Measurements from ENCODE around the gene HINFP.

The HINFP gene

DNA sequence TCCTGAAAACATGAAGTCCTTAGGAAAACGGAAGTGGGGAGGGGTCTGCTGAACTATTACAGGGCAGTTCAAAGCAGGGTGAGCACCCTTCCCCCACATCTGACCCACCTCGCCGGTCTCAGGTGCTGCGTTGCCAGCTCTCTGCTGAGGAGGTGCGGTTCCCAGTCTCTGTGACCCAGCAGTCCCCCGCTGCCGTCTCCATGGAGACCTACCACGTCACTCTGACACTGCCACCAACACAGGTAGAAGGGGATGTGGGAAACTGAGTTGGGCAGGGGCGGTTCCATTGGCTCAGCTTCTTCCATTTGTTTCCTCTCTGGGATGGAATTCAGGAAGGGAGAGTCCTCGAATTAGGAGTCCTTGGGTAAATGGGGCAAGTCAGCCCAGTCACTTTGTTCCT, 10.9 kb upstream of the HINFP start:
- Histone ChIP-seq H3K27ac (ENCODE audit: low read length) (no peak overlapping the region), H3K36me3 (ENCODE audit: control insufficient read depth in 2 of 2, insufficient read depth in 2 of 2, low read length in 2 of 2) (peaks cover 20 to 36% of the 10 kb centered on the region in 2 donors), H3K4me3 (ENCODE audit: low read length in 2 of 2) (no peak overlapping the region), H3K4me1 (ENCODE audit: control insufficient read depth, insufficient read depth, low read length) (peaks cover 29% of the 10 kb centered on the region), H3K9me3 (ENCODE audit: control insufficient read depth in 2 of 2, low read length in 2 of 2) (no peaks in the 10 kb centered on the region), H3K9ac (ENCODE audit: low read length in 2 of 2) (no peak overlapping the region), H3K27me3 (ENCODE audit: control insufficient read depth in 1 of 2, insufficient read depth in 2 of 2, low read length in 2 of 2) (no peaks in the 10 kb centered on the region)

DNA sequence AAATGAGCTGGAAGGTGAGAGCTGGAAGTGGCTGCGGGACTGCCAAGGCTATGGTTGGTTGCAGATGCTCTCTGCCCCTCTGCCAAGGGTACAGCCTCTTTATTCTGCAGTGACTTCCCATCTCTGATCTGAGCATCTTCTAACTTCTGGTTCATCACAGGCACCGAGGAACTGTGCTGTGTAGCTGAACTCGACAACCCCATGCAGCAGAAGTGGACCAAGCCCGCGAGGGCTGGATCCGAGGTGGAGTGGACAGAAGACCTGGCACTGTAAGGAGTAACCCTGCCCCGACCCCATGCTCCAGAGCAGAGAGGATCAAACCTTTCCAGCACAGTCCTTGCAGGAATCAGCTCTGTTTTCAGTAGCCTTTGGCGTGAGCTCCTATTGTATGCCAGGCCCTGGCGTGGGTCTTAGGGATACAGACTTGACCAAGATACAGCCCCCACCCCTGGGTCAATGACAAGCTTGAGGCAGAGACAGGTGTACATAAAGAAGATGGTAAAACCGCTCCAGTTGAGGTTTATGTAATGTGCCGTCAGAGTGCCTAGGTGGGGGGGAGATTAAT, 9.9 kb upstream of the HINFP start:
- peaks cover 25% of the 10 kb centered on the region for H3K4me1 ChIP-seq (ENCODE audit: control insufficient read depth, insufficient read depth, low read length)
- peaks cover 20 to 39% of the 10 kb centered on the region in 2 donors for H3K36me3 ChIP-seq (ENCODE audit: control insufficient read depth in 2 of 2, insufficient read depth in 2 of 2, low read length in 2 of 2)
- H3K27me3 ChIP-seq (ENCODE audit: control insufficient read depth in 1 of 2, insufficient read depth in 2 of 2, low read length in 2 of 2), result no peaks in the 10 kb centered on the region
- no peak overlapping the region for H3K27ac ChIP-seq (ENCODE audit: low read length)
- no peak overlapping the region for H3K9ac ChIP-seq (ENCODE audit: low read length in 2 of 2)
- no peak overlapping the region for H3K4me3 ChIP-seq (ENCODE audit: low read length in 2 of 2)
- no peaks in the 10 kb centered on the region for H3K9me3 ChIP-seq (ENCODE audit: control insufficient read depth in 2 of 2, low read length in 2 of 2)

DNA sequence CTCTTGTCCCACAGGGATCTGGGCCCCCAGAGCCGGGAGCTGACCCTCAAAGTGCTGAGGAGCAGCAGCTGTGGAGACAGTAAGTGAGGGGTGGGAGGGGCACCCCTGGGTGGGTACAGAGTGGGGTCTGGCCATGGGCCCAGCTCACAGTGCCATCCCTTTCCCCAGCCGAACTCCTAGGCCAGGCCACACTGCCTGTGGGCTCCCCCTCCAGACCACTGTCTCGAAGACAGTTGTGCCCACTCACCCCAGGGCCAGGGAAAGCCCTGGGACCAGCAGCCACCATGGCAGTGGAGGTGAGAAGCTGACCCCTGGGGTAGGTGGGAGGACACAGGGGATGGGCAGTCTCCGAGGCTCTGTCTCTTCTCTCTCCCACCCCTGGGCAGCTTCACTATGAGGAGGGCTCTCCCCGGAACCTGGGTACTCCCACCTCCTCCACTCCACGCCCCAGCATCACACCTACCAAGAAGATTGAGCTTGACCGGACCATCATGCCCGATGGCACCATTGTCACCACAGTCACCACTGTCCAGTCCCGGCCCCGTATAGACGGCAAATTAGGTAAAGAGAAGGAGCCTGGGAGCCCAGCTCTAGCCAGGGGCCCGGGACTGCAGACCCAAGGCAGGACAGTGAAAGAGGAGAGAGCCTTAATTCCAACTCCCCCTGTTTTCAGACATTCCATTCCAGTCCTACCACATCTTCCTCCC, 8.9 kb upstream of the HINFP start:
- Histone ChIP-seq H3K9ac (ENCODE audit: low read length in 2 of 2) (no peak overlapping the region), H3K9me3 (ENCODE audit: control insufficient read depth in 2 of 2, low read length in 2 of 2) (no peaks in the 10 kb centered on the region), H3K4me3 (ENCODE audit: low read length in 2 of 2) (no peak overlapping the region), H3K27ac (ENCODE audit: low read length) (no peak overlapping the region), H3K4me1 (ENCODE audit: control insufficient read depth, insufficient read depth, low read length) (peaks cover 20% of the 10 kb centered on the region), H3K27me3 (ENCODE audit: control insufficient read depth in 1 of 2, insufficient read depth in 2 of 2, low read length in 2 of 2) (no peaks in the 10 kb centered on the region), H3K36me3 (ENCODE audit: control insufficient read depth in 2 of 2, insufficient read depth in 2 of 2, low read length in 2 of 2) (peaks cover 20 to 39% of the 10 kb centered on the region in 2 donors)

DNA sequence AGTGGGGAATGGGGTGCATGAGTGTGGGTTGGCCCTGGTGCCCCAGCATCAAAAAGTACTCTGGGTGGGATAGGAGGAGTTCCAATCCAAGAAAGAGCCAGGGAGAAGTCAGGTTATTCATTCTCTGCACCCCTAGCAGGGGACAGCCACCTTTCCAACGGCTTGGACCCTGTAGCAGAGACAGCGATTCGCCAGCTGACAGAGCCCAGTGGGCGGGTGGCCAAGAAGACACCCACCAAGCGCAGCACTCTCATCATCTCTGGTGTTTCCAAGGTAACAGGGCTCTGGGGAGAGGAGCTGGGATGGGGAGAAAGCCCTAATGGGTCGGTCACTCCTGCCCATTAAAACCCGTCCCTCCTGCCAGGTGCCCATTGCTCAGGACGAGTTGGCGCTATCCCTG, 7.7 kb upstream of the HINFP start:
- H3K27me3 ChIP-seq (ENCODE audit: control insufficient read depth in 1 of 2, insufficient read depth in 2 of 2, low read length in 2 of 2), result no peaks in the 10 kb centered on the region
- H3K4me1 ChIP-seq (ENCODE audit: control insufficient read depth, insufficient read depth, low read length), result peaks cover 12% of the 10 kb centered on the region
- H3K9me3 ChIP-seq (ENCODE audit: control insufficient read depth in 2 of 2, low read length in 2 of 2), result no peaks in the 10 kb centered on the region
- H3K27ac ChIP-seq (ENCODE audit: low read length), result no peak overlapping the region
- peaks cover 20 to 39% of the 10 kb centered on the region in 2 donors for H3K36me3 ChIP-seq (ENCODE audit: control insufficient read depth in 2 of 2, insufficient read depth in 2 of 2, low read length in 2 of 2)
- H3K4me3 ChIP-seq (ENCODE audit: low read length in 2 of 2), result no peak overlapping the region
- no peak overlapping the region for H3K9ac ChIP-seq (ENCODE audit: low read length in 2 of 2)

DNA sequence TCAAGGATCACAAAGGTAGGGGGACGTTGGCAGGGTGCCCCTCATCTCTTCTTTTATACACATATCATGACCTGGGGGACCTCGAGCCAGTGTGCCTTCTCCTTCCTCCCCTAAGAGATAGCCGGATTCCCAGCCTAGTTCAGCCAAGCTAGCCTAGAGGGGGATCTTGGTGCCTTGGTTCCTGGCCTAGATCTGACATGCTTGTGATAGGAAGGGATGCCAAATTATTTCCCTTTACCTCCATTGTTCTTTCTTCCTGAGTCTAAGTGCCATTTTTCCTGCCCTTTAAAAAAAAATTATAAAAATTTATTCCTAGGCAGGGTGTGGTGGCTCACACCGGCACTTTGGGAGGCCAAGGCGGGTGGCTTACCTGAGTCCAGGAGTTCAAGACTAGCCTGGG, 7.0 kb upstream of the HINFP start:
- peaks cover 20 to 39% of the 10 kb centered on the region in 2 donors for H3K36me3 ChIP-seq (ENCODE audit: control insufficient read depth in 2 of 2, insufficient read depth in 2 of 2, low read length in 2 of 2)
- H3K27me3 ChIP-seq (ENCODE audit: control insufficient read depth in 1 of 2, insufficient read depth in 2 of 2, low read length in 2 of 2), result no peaks in the 10 kb centered on the region
- no peak overlapping the region for H3K9ac ChIP-seq (ENCODE audit: low read length in 2 of 2)
- H3K4me1 ChIP-seq (ENCODE audit: control insufficient read depth, insufficient read depth, low read length), result peaks cover 5% of the 10 kb centered on the region
- H3K4me3 ChIP-seq (ENCODE audit: low read length in 2 of 2), result no peak overlapping the region
- no peaks in the 10 kb centered on the region for H3K9me3 ChIP-seq (ENCODE audit: control insufficient read depth in 2 of 2, low read length in 2 of 2)
- H3K27ac ChIP-seq (ENCODE audit: low read length), result no peak overlapping the region

DNA sequence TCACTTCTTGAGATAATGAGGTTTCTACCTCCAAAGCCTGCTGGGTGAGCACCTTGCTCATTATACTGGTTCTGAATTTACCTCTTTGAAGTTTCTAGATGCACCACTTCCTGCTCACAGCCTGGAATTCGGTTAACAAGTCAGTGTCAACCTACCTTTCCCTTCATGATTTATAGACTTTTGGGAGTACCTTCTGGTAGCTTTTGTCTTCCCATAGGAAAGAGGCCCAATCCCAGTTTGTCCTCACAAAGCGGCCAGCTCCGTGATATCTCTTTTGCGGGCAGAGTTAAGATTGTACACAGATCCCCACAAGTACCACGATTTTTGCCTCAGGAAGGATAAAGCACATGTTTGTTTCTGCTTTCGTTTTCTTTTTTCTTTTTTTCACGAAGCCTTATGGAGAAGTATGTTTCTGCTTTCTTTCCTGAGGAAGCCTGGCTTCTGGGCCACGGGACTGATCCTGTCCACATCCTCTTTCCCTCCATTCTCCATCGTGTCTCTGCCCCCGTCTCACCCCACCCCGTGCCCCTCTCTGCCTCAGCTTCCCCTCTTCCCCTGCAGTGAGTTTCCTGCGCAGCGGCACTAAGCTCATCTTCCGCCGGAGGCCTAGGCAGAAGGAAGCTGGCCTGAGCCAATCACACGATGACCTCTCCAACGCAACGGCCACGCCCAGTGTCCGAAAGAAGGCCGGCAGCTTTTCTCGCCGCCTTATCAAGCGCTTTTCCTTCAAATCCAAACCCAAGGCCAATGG, 5.7 kb upstream of the HINFP start:
- Histone ChIP-seq H3K4me1 (ENCODE audit: control insufficient read depth, insufficient read depth, low read length) (peaks cover 2% of the 10 kb centered on the region), H3K27ac (ENCODE audit: low read length) (no peak overlapping the region), H3K27me3 (ENCODE audit: control insufficient read depth in 1 of 2, insufficient read depth in 2 of 2, low read length in 2 of 2) (no peaks in the 10 kb centered on the region), H3K9me3 (ENCODE audit: control insufficient read depth in 2 of 2, low read length in 2 of 2) (no peaks in the 10 kb centered on the region), H3K4me3 (ENCODE audit: low read length in 2 of 2) (no peak overlapping the region), H3K36me3 (ENCODE audit: control insufficient read depth in 2 of 2, insufficient read depth in 2 of 2, low read length in 2 of 2) (peaks cover 20 to 35% of the 10 kb centered on the region in 2 donors), H3K9ac (ENCODE audit: low read length in 2 of 2) (no peak overlapping the region)

DNA sequence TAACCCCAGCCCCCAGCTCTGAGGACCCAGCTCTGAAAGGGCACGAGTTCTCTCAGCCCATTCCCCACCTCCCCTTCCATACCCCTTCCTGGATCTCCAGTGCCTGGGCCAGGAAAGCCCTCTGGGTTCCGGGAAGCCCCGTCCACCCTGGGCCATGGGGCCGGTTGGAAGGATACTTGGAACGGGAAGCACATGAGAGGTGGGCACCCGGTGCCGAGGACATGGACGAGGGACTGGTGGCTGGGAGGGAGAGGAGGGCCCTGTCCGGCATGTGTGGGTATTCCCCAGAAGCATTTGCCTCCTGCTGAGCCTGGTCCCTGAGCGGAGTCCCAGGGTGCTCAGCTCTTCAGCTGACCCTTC, 5.2 kb upstream of the HINFP start:
- Histone ChIP-seq H3K9me3 (ENCODE audit: control insufficient read depth in 2 of 2, low read length in 2 of 2) (no peaks in the 10 kb centered on the region), H3K4me3 (ENCODE audit: low read length in 2 of 2) (no peak overlapping the region), H3K4me1 (ENCODE audit: control insufficient read depth, insufficient read depth, low read length) (peaks cover 4% of the 10 kb centered on the region), H3K27me3 (ENCODE audit: control insufficient read depth in 1 of 2, insufficient read depth in 2 of 2, low read length in 2 of 2) (no peaks in the 10 kb centered on the region), H3K9ac (ENCODE audit: low read length in 2 of 2) (no peak overlapping the region), H3K27ac (ENCODE audit: low read length) (no peak overlapping the region), H3K36me3 (ENCODE audit: control insufficient read depth in 2 of 2, insufficient read depth in 2 of 2, low read length in 2 of 2) (peaks cover 17 to 30% of the 10 kb centered on the region in 2 donors)

DNA sequence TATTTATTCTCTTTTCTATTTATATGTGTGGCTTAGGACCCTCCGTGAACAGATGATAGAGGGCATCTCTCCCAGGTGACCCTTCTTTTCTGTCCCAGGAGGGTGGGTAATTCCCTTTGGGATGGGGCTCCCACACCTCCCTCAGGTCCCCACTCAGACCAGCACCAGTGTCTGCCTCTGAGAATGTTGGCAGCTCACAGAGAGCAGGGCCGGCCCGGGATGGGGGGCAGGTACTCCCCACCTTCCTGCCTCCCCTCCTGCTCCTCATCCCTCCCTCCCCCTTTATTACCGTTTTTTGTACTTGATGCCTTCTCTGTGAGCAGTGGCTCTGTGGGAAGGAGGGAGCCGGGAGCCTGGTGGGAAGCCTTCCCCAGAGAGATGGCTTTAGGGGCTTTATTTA, 4.8 kb upstream of the HINFP start:
- Histone ChIP-seq H3K4me1 (ENCODE audit: control insufficient read depth, insufficient read depth, low read length) (peaks cover 4% of the 10 kb centered on the region), H3K9ac (ENCODE audit: low read length in 2 of 2) (no peak overlapping the region), H3K36me3 (ENCODE audit: control insufficient read depth in 2 of 2, insufficient read depth in 2 of 2, low read length in 2 of 2) (peaks cover 15 to 26% of the 10 kb centered on the region in 2 donors), H3K9me3 (ENCODE audit: control insufficient read depth in 2 of 2, low read length in 2 of 2) (no peaks in the 10 kb centered on the region), H3K27ac (ENCODE audit: low read length) (no peak overlapping the region), H3K4me3 (ENCODE audit: low read length in 2 of 2) (no peak overlapping the region), H3K27me3 (ENCODE audit: control insufficient read depth in 1 of 2, insufficient read depth in 2 of 2, low read length in 2 of 2) (no peaks in the 10 kb centered on the region)

DNA sequence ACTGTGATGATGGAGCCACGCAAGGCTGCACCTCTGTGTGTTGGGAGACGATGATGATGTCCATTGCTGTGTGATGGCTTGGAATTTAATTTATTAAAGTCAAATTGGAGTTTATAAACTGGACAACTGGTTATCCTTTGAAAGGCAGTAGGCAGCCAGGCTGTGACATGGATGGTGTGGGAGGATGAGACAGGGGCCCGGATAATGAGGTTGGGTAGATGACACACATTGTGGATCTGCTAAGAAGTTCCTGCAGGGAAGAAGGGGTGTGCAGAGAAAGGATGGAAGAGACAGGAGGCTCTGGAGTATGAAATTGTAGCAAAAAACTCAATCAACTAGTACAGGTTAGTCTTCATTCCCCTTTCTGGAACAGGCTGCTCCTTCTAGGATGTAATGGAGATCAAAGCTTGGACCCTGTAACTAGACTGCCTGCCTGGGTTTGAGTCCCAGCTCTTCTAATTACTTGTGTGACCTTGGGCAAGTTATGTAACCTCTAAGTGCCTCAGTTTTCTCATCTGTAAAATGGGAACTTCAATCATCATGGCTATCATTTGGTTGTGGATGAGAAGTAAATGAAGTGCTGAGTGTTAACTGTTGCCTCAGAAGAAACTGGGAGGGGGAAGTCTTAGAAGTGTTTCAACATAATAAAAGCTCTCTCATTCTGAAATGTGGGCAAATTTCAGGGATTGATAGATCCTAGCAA, 4.2 kb upstream of the HINFP start:
- H3K27me3 ChIP-seq (ENCODE audit: control insufficient read depth in 1 of 2, insufficient read depth in 2 of 2, low read length in 2 of 2), result no peaks in the 10 kb centered on the region
- no peak overlapping the region for H3K27ac ChIP-seq (ENCODE audit: low read length)
- H3K9me3 ChIP-seq (ENCODE audit: control insufficient read depth in 2 of 2, low read length in 2 of 2), result no peaks in the 10 kb centered on the region
- peaks cover 7% of the 10 kb centered on the region for H3K4me1 ChIP-seq (ENCODE audit: control insufficient read depth, insufficient read depth, low read length)
- H3K4me3 ChIP-seq (ENCODE audit: low read length in 2 of 2), result no peak overlapping the region
- H3K9ac ChIP-seq (ENCODE audit: low read length in 2 of 2), result no peak overlapping the region
- H3K36me3 ChIP-seq (ENCODE audit: control insufficient read depth in 2 of 2, insufficient read depth in 2 of 2, low read length in 2 of 2), result peaks cover 10 to 22% of the 10 kb centered on the region in 2 donors

DNA sequence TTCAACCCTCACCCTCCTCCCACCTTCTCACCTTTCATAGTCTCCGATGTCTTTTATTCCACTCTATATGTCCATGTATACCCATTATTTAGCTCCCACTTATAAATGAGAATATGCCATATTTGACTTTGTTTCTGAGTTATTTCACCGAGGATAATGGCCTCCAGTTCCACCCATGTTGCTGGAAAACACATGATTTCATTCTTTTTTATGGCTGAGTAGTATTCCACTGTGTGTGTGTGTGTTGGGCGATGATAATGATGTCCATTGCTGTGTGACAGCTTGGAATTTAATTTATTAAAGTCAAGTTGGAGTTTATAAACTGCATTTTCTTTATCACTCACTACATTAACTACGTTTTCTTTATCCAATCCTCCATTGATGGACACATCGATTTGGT, 3.2 kb upstream of the HINFP start:
- Histone ChIP-seq H3K4me3 (ENCODE audit: low read length in 2 of 2) (no peak overlapping the region), H3K27me3 (ENCODE audit: control insufficient read depth in 1 of 2, insufficient read depth in 2 of 2, low read length in 2 of 2) (no peaks in the 10 kb centered on the region), H3K9ac (ENCODE audit: low read length in 2 of 2) (no peak overlapping the region), H3K9me3 (ENCODE audit: control insufficient read depth in 2 of 2, low read length in 2 of 2) (no peaks in the 10 kb centered on the region), H3K36me3 (ENCODE audit: control insufficient read depth in 2 of 2, insufficient read depth in 2 of 2, low read length in 2 of 2) (peaks cover 4 to 12% of the 10 kb centered on the region in 2 donors), H3K27ac (ENCODE audit: low read length) (no peak overlapping the region), H3K4me1 (ENCODE audit: control insufficient read depth, insufficient read depth, low read length) (peaks cover 14% of the 10 kb centered on the region)

Data from stomach smooth muscle (tissue), 2 donors.